Measurements from ENCODE around the gene ZNRD2. TPM values are rescaled to one million over a fixed set of nuclear protein-coding genes. Genes with fewer than 3 reads are reported as not detected.
A peak's percentile ranks its signal among the peaks of the same experiment; 100 is the strongest.

The ZNRD2 gene
- total and polyA plus RNA-seq, 2 donors = 38.0 to 40.7 TPM

- no peak overlapping the region for H3K27ac ChIP-seq (ENCODE audit: low read depth in 1 of 2, low read length in 1 of 2)
- H3K27me3 ChIP-seq (ENCODE audit: control insufficient read depth in 2 of 2, insufficient read depth in 1 of 2, low read length in 1 of 2) = peaks cover 0 to 3% of the 10 kb centered on the region in 2 donors
- H3K4me3 ChIP-seq (ENCODE audit: low read length in 2 of 2) = no peak overlapping the region
- WGBS = 92% methylated on average over 2 of the region's 2 CpGs
- H3K9me3 ChIP-seq (ENCODE audit: control insufficient read depth in 2 of 2, insufficient read depth in 1 of 2, low read length in 1 of 2) = no peaks in the 10 kb centered on the region
- peaks cover 47 to 62% of the 10 kb centered on the region in 2 donors for H3K36me3 ChIP-seq (ENCODE audit: control insufficient read depth in 2 of 2, insufficient read depth in 2 of 2, low read length in 1 of 2)
- DNase-seq (ENCODE audit: low read depth in 6 of 9, low spot score in 9 of 9) = no peak
- H3K4me1 ChIP-seq (ENCODE audit: control insufficient read depth in 2 of 2, insufficient read depth in 2 of 2, low read length in 2 of 2) = peaks cover 9 to 27% of the 10 kb centered on the region in 2 donors
These were observed 33.0 kb upstream of the ZNRD2 start for GRCh38 chr11:65537296-65537597.

GRCh38 chr11:65537620-65538231 is 32.6 kb upstream of the ZNRD2 start:
- Histone ChIP-seq H3K27ac (ENCODE audit: low read depth in 1 of 2, low read length in 1 of 2) (no peak overlapping the region), H3K27me3 (ENCODE audit: control insufficient read depth in 2 of 2, insufficient read depth in 1 of 2, low read length in 1 of 2) (peaks cover 0 to 3% of the 10 kb centered on the region in 2 donors), H3K4me1 (ENCODE audit: control insufficient read depth in 2 of 2, insufficient read depth in 2 of 2, low read length in 2 of 2) (peaks cover 9 to 27% of the 10 kb centered on the region in 2 donors), H3K4me3 (ENCODE audit: low read length in 2 of 2) (no peak overlapping the region), H3K9me3 (ENCODE audit: control insufficient read depth in 2 of 2, insufficient read depth in 1 of 2, low read length in 1 of 2) (no peaks in the 10 kb centered on the region), H3K36me3 (ENCODE audit: control insufficient read depth in 2 of 2, insufficient read depth in 2 of 2, low read length in 1 of 2) (peaks cover 42 to 57% of the 10 kb centered on the region in 2 donors)
- DNase-seq (ENCODE audit: low read depth in 6 of 9, low spot score in 9 of 9) = no peak
- WGBS = 96% methylated on average over 18 of the region's 18 CpGs

- Histone ChIP-seq H3K27ac (ENCODE audit: low read depth in 1 of 2, low read length in 1 of 2) (no peak overlapping the region), H3K27me3 (ENCODE audit: control insufficient read depth in 2 of 2, insufficient read depth in 1 of 2, low read length in 1 of 2) (peaks cover 0 to 3% of the 10 kb centered on the region in 2 donors), H3K4me3 (ENCODE audit: low read length in 2 of 2) (no peak overlapping the region), H3K36me3 (ENCODE audit: control insufficient read depth in 2 of 2, insufficient read depth in 2 of 2, low read length in 1 of 2) (peaks cover 37 to 51% of the 10 kb centered on the region in 2 donors), H3K9me3 (ENCODE audit: control insufficient read depth in 2 of 2, insufficient read depth in 1 of 2, low read length in 1 of 2) (no peaks in the 10 kb centered on the region), H3K4me1 (ENCODE audit: control insufficient read depth in 2 of 2, insufficient read depth in 2 of 2, low read length in 2 of 2) (peaks cover 9 to 27% of the 10 kb centered on the region in 2 donors)
- 95% methylated on average over 43 of the region's 43 CpGs for WGBS
- no peak for DNase-seq (ENCODE audit: low read depth in 6 of 9, low spot score in 9 of 9)
These were observed 31.9 kb upstream of the ZNRD2 start for GRCh38 chr11:65538232-65538914.

DNA sequence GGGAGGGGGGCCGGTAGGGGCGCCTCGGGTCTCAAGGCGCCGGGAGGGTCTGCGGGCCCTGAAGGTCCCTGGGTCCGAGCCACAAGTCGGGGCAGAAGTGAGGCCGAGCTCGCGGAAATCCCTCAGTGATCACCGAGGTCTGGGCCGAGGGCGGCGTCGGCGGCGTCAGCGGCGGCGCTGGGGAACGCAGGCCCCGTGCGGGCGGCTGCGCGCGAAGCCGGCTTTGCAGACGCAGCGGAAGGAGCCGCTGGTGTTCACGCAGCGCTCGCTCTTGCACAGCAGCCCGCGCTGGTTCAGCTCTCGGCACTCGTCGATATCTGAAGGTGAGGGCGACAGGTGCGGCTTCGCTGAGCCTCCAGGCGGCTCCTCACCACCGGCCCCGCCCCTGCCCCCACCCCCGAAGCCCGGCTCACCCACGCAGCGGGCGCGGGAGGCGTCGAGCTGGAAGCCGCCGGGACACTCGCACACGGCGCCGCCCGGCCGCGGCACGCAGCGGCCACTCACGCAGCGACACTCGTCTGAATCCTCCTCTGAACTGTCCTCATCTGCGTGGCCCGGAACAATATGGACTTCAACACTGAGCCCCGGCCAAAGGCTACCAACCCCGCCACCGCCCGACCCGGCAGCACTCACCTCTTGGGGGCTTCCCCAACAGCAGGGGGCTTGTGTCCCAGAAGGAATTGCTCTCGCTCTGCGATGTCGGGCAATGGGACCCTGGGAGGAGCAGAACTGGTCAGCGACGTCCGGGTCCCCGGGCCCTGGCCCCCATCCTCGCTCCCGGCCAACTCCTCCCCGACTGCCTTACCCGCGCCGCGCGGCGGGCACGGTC is 31.1 kb upstream of the ZNRD2 start:
- WGBS = 96% methylated on average over 92 of the region's 92 CpGs
- H3K9me3 ChIP-seq (ENCODE audit: control insufficient read depth in 2 of 2, insufficient read depth in 1 of 2, low read length in 1 of 2) = no peaks in the 10 kb centered on the region
- DNase-seq (ENCODE audit: low read depth in 6 of 9, low spot score in 9 of 9) = no peak

GRCh38 chr11:65539744-65540289 is 30.5 kb upstream of the ZNRD2 start:
- Histone ChIP-seq H3K4me3 (ENCODE audit: low read length in 2 of 2) (peak overlapping the region; percentile 59 to 64), H3K27me3 (ENCODE audit: control insufficient read depth in 2 of 2, insufficient read depth in 1 of 2, low read length in 1 of 2) (peaks cover 0 to 3% of the 10 kb centered on the region in 2 donors), H3K9me3 (ENCODE audit: control insufficient read depth in 2 of 2, insufficient read depth in 1 of 2, low read length in 1 of 2) (no peaks in the 10 kb centered on the region), H3K36me3 (ENCODE audit: control insufficient read depth in 2 of 2, insufficient read depth in 2 of 2, low read length in 1 of 2) (peaks cover 36 to 48% of the 10 kb centered on the region in 2 donors), H3K4me1 (ENCODE audit: control insufficient read depth in 2 of 2, insufficient read depth in 2 of 2, low read length in 2 of 2) (peaks cover 9 to 27% of the 10 kb centered on the region in 2 donors), H3K27ac (ENCODE audit: low read depth in 1 of 2, low read length in 1 of 2) (peak overlapping the region; percentile 77 to 90)
- 29% methylated on average over 60 of the region's 60 CpGs for WGBS
- no peak for DNase-seq (ENCODE audit: low read depth in 6 of 9, low spot score in 9 of 9)

More for the DNA sequence above, 31.1 kb upstream of the ZNRD2 start:
- peak overlapping the region in 1 of 2 donors; percentile 77 for H3K27ac ChIP-seq (ENCODE audit: low read depth in 1 of 2, low read length in 1 of 2)
- peaks cover 36 to 48% of the 10 kb centered on the region in 2 donors for H3K36me3 ChIP-seq (ENCODE audit: control insufficient read depth in 2 of 2, insufficient read depth in 2 of 2, low read length in 1 of 2)
- H3K4me3 ChIP-seq (ENCODE audit: low read length in 2 of 2) = no peak overlapping the region
- H3K27me3 ChIP-seq (ENCODE audit: control insufficient read depth in 2 of 2, insufficient read depth in 1 of 2, low read length in 1 of 2) = peaks cover 0 to 3% of the 10 kb centered on the region in 2 donors
- peaks cover 9 to 27% of the 10 kb centered on the region in 2 donors for H3K4me1 ChIP-seq (ENCODE audit: control insufficient read depth in 2 of 2, insufficient read depth in 2 of 2, low read length in 2 of 2)

- Histone ChIP-seq H3K36me3 (ENCODE audit: control insufficient read depth in 2 of 2, insufficient read depth in 2 of 2, low read length in 1 of 2) (peaks cover 31 to 42% of the 10 kb centered on the region in 2 donors), H3K4me3 (ENCODE audit: low read length in 2 of 2) (peak overlapping the region; percentile 59 to 64), H3K27me3 (ENCODE audit: control insufficient read depth in 2 of 2, insufficient read depth in 1 of 2, low read length in 1 of 2) (peaks cover 0 to 3% of the 10 kb centered on the region in 2 donors), H3K9me3 (ENCODE audit: control insufficient read depth in 2 of 2, insufficient read depth in 1 of 2, low read length in 1 of 2) (no peaks in the 10 kb centered on the region), H3K4me1 (ENCODE audit: control insufficient read depth in 2 of 2, insufficient read depth in 2 of 2, low read length in 2 of 2) (peaks cover 14 to 32% of the 10 kb centered on the region in 2 donors), H3K27ac (ENCODE audit: low read depth in 1 of 2, low read length in 1 of 2) (peak overlapping the region; percentile 77 to 90)
- WGBS = under 1% methylated on average over 78 of the region's 78 CpGs
- peak in 7 of 9 donors; percentile 73 to 92 (median 79) for DNase-seq (ENCODE audit: low read depth in 6 of 9, low spot score in 9 of 9)
These were observed 29.8 kb upstream of the ZNRD2 start for GRCh38 chr11:65540290-65541092.

DNA sequence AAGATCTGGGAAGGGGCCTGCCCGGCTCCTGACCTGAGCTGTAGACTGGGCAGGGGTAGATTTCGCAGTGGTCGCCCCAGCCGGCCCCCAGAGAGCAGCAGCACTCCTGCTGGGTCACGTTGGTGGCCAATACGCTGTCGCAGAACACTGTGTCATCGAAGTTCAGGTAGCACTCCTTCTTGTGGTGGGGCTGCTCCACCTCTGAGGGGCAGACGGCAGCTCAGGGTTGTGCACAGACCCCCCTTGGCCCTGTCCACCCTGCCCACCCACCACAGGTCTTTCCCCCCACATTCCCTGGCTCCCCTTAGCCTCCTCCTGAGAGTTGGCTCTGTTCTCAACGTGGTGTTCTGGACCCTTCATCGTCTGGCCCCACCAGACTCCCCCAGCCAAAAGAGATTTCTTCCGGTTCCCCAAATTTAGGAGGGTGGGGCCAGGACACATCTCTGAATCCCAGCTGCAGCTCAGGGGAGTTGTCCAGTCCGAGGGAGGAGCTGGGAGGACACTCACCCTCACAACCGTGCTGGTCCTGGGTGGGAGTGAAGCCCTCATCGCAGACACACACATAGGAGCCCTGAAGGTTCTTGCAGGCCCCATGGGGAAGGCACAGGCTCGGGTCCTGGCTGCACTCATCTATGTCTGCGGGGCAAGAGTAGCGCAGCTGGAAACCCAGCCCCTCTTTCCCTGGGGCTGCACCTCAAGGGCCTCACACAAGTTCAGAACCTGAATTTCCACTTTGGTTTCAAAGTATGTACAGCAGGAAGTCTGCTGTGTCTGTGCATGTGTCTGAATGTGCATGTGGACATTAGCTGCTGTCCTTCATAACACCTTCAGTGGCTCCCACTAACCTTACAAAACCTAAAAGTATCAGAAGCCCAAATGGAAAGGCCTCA is 28.9 kb upstream of the ZNRD2 start:
- H3K4me1 ChIP-seq (ENCODE audit: control insufficient read depth in 2 of 2, insufficient read depth in 2 of 2, low read length in 2 of 2) = peaks cover 18 to 41% of the 10 kb centered on the region in 2 donors
- peaks cover 0 to 3% of the 10 kb centered on the region in 2 donors for H3K27me3 ChIP-seq (ENCODE audit: control insufficient read depth in 2 of 2, insufficient read depth in 1 of 2, low read length in 1 of 2)
- peaks cover 24 to 35% of the 10 kb centered on the region in 2 donors for H3K36me3 ChIP-seq (ENCODE audit: control insufficient read depth in 2 of 2, insufficient read depth in 2 of 2, low read length in 1 of 2)
- 50% methylated on average over 18 of the region's 18 CpGs for WGBS
- no peaks in the 10 kb centered on the region for H3K9me3 ChIP-seq (ENCODE audit: control insufficient read depth in 2 of 2, insufficient read depth in 1 of 2, low read length in 1 of 2)
- DNase-seq (ENCODE audit: low read depth in 6 of 9, low spot score in 9 of 9) = no peak
- peak overlapping the region; percentile 59 to 64 for H3K4me3 ChIP-seq (ENCODE audit: low read length in 2 of 2)
- peak overlapping the region; percentile 77 to 83 for H3K27ac ChIP-seq (ENCODE audit: low read depth in 1 of 2, low read length in 1 of 2)
